Effector memory CD4-positive, alpha-beta T cell (primary cell): ENCODE data around the gene DNAL4.

Experiments
- DNase-seq, 3 donors: peaks; one replicate each; pipeline ENCODE4 v3.0.0-alpha.2; 2020
- H3K27ac ChIP-seq: 2 replicates; pipeline ENCODE4 v1.7.0; 2013; ENCODE audit warnings: mild to moderate bottlenecking, low read length, moderate library complexity; ENCODE audit not compliant: insufficient read depth, poor library complexity, severe bottlenecking
- H3K27me3 ChIP-seq: replicated peaks from 2 replicates; pipeline ENCODE4 v1.7.0; 2013; ENCODE audit warnings: mild to moderate bottlenecking, low read length; ENCODE audit not compliant: insufficient read depth, control insufficient read depth, poor library complexity, severe bottlenecking
- H3K36me3 ChIP-seq: 2 replicates; pipeline ENCODE4 v1.7.0; 2013; ENCODE audit warnings: mild to moderate bottlenecking, low read length, moderate library complexity; ENCODE audit not compliant: control insufficient read depth, insufficient read depth
- H3K4me1 ChIP-seq: 2 replicates; pipeline ENCODE4 v1.7.0; 2013; ENCODE audit warnings: low read length, mild to moderate bottlenecking; ENCODE audit not compliant: control insufficient read depth, insufficient read depth, poor library complexity, severe bottlenecking
- H3K4me3 ChIP-seq: 2 replicates; pipeline ENCODE4 v1.7.0; 2013; ENCODE audit warnings: low read length, low read depth, mild to moderate bottlenecking; ENCODE audit not compliant: insufficient read depth, poor library complexity, severe bottlenecking
- H3K9me3 ChIP-seq: 2 replicates; pipeline ENCODE4 v1.7.0; 2013; ENCODE audit warnings: mild to moderate bottlenecking, low read length, moderate library complexity; ENCODE audit not compliant: control insufficient read depth

The DNAL4 gene

GRCh38 chr22:38774496-38775166 is 19.3 kb downstream of the DNAL4 start:
- H3K27me3 ChIP-seq: no peaks in the 10 kb centered on the region
- H3K4me3 ChIP-seq: no peak overlapping the region
- H3K36me3 ChIP-seq: peaks cover 4% of the 10 kb centered on the region

GRCh38 chr22:38773363-38773946 is 20.5 kb downstream of the DNAL4 start:
- H3K27ac ChIP-seq: no peak overlapping the region
- H3K4me1 ChIP-seq: no peaks in the 10 kb centered on the region
- no peaks in the 10 kb centered on the region for H3K9me3 ChIP-seq
- H3K27me3 ChIP-seq: no peaks in the 10 kb centered on the region
- no peaks in the 10 kb centered on the region for H3K36me3 ChIP-seq
- no peak for DNase-seq
- no peak overlapping the region for H3K4me3 ChIP-seq

More at GRCh38 chr22:38774496-38775166, 19.3 kb downstream of the DNAL4 start:
- Histone ChIP-seq H3K4me1 (no peaks in the 10 kb centered on the region), H3K9me3 (no peaks in the 10 kb centered on the region), H3K27ac (no peak overlapping the region)
- DNase-seq: no peak

GRCh38 chr22:38772623-38772873 is 21.4 kb downstream of the DNAL4 start:
- Histone ChIP-seq H3K27me3 (no peaks in the 10 kb centered on the region), H3K27ac (no peak overlapping the region), H3K36me3 (no peaks in the 10 kb centered on the region), H3K4me3 (no peak overlapping the region), H3K4me1 (no peaks in the 10 kb centered on the region), H3K9me3 (no peaks in the 10 kb centered on the region)
- no peak for DNase-seq

- DNase-seq: no peak
- Histone ChIP-seq H3K36me3 (no peaks in the 10 kb centered on the region), H3K27me3 (no peaks in the 10 kb centered on the region), H3K4me1 (peaks cover 6% of the 10 kb centered on the region), H3K27ac (no peak overlapping the region), H3K9me3 (no peaks in the 10 kb centered on the region), H3K4me3 (no peak overlapping the region)
Measured at GRCh38 chr22:38770257-38770949, 23.5 kb downstream of the DNAL4 start.

- H3K27ac ChIP-seq: no peak overlapping the region
- H3K27me3 ChIP-seq: no peaks in the 10 kb centered on the region
- peaks cover 6% of the 10 kb centered on the region for H3K4me1 ChIP-seq
- no peaks in the 10 kb centered on the region for H3K36me3 ChIP-seq
- no peak overlapping the region for H3K4me3 ChIP-seq
- no peak for DNase-seq
- H3K9me3 ChIP-seq: no peaks in the 10 kb centered on the region
Measured at GRCh38 chr22:38768036-38768435, 25.9 kb downstream of the DNAL4 start.

GRCh38 chr22:38767313-38767712 is 26.6 kb downstream of the DNAL4 start:
- no peaks in the 10 kb centered on the region for H3K9me3 ChIP-seq
- no peak overlapping the region for H3K27ac ChIP-seq
- no peak overlapping the region for H3K4me3 ChIP-seq
- no peaks in the 10 kb centered on the region for H3K36me3 ChIP-seq
- DNase-seq: no peak
- H3K27me3 ChIP-seq: no peaks in the 10 kb centered on the region
- peaks cover 6% of the 10 kb centered on the region for H3K4me1 ChIP-seq

- Histone ChIP-seq H3K27ac (no peak overlapping the region), H3K27me3 (no peaks in the 10 kb centered on the region), H3K4me3 (no peak overlapping the region), H3K9me3 (no peaks in the 10 kb centered on the region), H3K4me1 (peaks cover 6% of the 10 kb centered on the region), H3K36me3 (no peaks in the 10 kb centered on the region)
- DNase-seq: peak in 2 of 3 donors; percentile 10 to 26
Measured at GRCh38 chr22:38766076-38766777, 27.7 kb downstream of the DNAL4 start.

- H3K36me3 ChIP-seq: no peaks in the 10 kb centered on the region
- H3K9me3 ChIP-seq: no peaks in the 10 kb centered on the region
- no peak overlapping the region for H3K27ac ChIP-seq
- no peak overlapping the region for H3K4me3 ChIP-seq
- H3K4me1 ChIP-seq: peaks cover 15% of the 10 kb centered on the region
- no peaks in the 10 kb centered on the region for H3K27me3 ChIP-seq
- no peak for DNase-seq
Measured at GRCh38 chr22:38762551-38762983, 31.4 kb downstream of the DNAL4 start.

GRCh38 chr22:38761202-38762162 is 32.5 kb downstream of the DNAL4 start:
- Histone ChIP-seq H3K4me3 (no peak overlapping the region), H3K4me1 (peaks cover 25% of the 10 kb centered on the region), H3K9me3 (no peaks in the 10 kb centered on the region), H3K36me3 (no peaks in the 10 kb centered on the region), H3K27ac (no peak overlapping the region), H3K27me3 (no peaks in the 10 kb centered on the region)
- no peak for DNase-seq
